ENCODE results near the gene CYB5D1.
A peak's percentile ranks its signal among the peaks of the same experiment; 100 is the strongest.

Gene CYB5D1

GRCh38 chr17:7834542-7834956 lies 23.3 kb upstream of the CYB5D1 start:
- DNase-seq: no peak

- peak; percentile 95 for DNase-seq
Measured at GRCh38 chr17:7834957-7835813, 22.6 kb upstream of the CYB5D1 start.

GRCh38 chr17:7835814-7836595 lies 21.8 kb upstream of the CYB5D1 start:
- DNase-seq: peak; percentile 65

GRCh38 chr17:7836596-7837407 lies 21.0 kb upstream of the CYB5D1 start:
- DNase-seq: peak; percentile 89

GRCh38 chr17:7837408-7838088 lies 20.3 kb upstream of the CYB5D1 start:
- no peak for DNase-seq

- peak; percentile 10 for DNase-seq
Measured at GRCh38 chr17:7838090-7839075, 19.4 kb upstream of the CYB5D1 start.

- no peak for DNase-seq
Measured at GRCh38 chr17:7839190-7839875, 18.5 kb upstream of the CYB5D1 start.

GRCh38 chr17:7839876-7840261 lies 17.9 kb upstream of the CYB5D1 start:
- no peak for DNase-seq

GRCh38 chr17:7840441-7840840 lies 17.4 kb upstream of the CYB5D1 start:
- DNase-seq: no peak

GRCh38 chr17:7840875-7841274 lies 16.9 kb upstream of the CYB5D1 start:
- no peak for DNase-seq

- peak; percentile 86 for DNase-seq
Measured at GRCh38 chr17:7841396-7841914, 16.3 kb upstream of the CYB5D1 start.

GRCh38 chr17:7841915-7842379 lies 15.9 kb upstream of the CYB5D1 start:
- peak; percentile 86 for DNase-seq

GRCh38 chr17:7842380-7843256 lies 15.2 kb upstream of the CYB5D1 start:
- peak; percentile 83 for DNase-seq

GRCh38 chr17:7843257-7843535 lies 14.6 kb upstream of the CYB5D1 start:
- no peak for DNase-seq

- DNase-seq: peak; percentile 41
Measured at GRCh38 chr17:7843536-7844291, 14.1 kb upstream of the CYB5D1 start.

- DNase-seq: peak; percentile 88
Measured at GRCh38 chr17:7844292-7845154, 13.3 kb upstream of the CYB5D1 start.

- no peak for DNase-seq
Measured at GRCh38 chr17:7845359-7846062, 12.3 kb upstream of the CYB5D1 start.
